HepG2 (cell line): ENCODE data around the gene TLN1. TPM values are rescaled to one million over a fixed set of nuclear protein-coding genes. Genes with fewer than 3 reads are reported as not detected.
A peak's percentile ranks its signal among the peaks of the same experiment; 100 is the strongest.

Source experiments
- ATF7 ChIP-seq, 2 experiments: fragments of 450-650 bp in 1 of 2; sonication (generic) in 1 of 2; formaldehyde crosslinking in 1 of 2; IDR thresholded peaks; 2 replicates each; pipeline versions ENCODE4 v1.4.0 to v1.6.1; 2016 to 2020; ENCODE audit warnings: antibody characterized with exemption in 1 of 2, mild to moderate bottlenecking in 1 of 2, missing genetic modification reagents in 1 of 2
- BRF2 ChIP-seq: sonication (generic); formaldehyde crosslinking; IDR thresholded peaks from 2 replicates; pipeline ENCODE4 v1.8.1; 2022; ENCODE audit warnings: mild to moderate bottlenecking, missing genetic modification reagents
- CENPT ChIP-seq: sonication (generic); formaldehyde crosslinking; IDR thresholded peaks from 2 replicates; pipeline ENCODE4 v1.8.0; 2022; ENCODE audit warnings: low read depth, mild to moderate bottlenecking, moderate library complexity, missing genetic modification reagents
- FOXP1 ChIP-seq, 2 experiments: fragments of 450-650 bp in 1 of 2; IDR thresholded peaks; 2 replicates each; pipeline ENCODE4 v1.6.1; 2017 to 2018; ENCODE audit warnings: antibody characterized with exemption in 1 of 2
- HMGA1 ChIP-seq: sonication (generic); formaldehyde crosslinking; conservative IDR thresholded peaks from 2 replicates; pipeline ENCODE4 v1.4.0; 2020; ENCODE audit warnings: missing genetic modification reagents
- HOXD1 ChIP-seq: sonication (generic); formaldehyde crosslinking; IDR thresholded peaks from 2 replicates; pipeline ENCODE4 v1.5.0; 2020; ENCODE audit warnings: missing genetic modification reagents
- JARID2 ChIP-seq: sonication (generic); formaldehyde crosslinking; IDR thresholded peaks from 2 replicates; pipeline ENCODE4 v1.8.1; 2023; ENCODE audit warnings: missing genetic modification reagents, inconsistent platforms; ENCODE audit not compliant: insufficient replicate concordance
- KDM5A ChIP-seq: fragments of 200-600 bp; sonication (generic); IDR thresholded peaks from 2 replicates; pipeline ENCODE4 v1.7.0; 2018; ENCODE audit warnings: antibody characterized with exemption, mild to moderate bottlenecking, low read length, borderline replicate concordance
- PAWR ChIP-seq: sonication (generic); formaldehyde crosslinking; IDR thresholded peaks from 2 replicates; pipeline ENCODE4 v1.4.0; 2020; ENCODE audit warnings: missing genetic modification reagents, mild to moderate bottlenecking, borderline replicate concordance
- PCBP2 ChIP-seq: fragments of 200-400 bp; formaldehyde crosslinking; optimal IDR thresholded peaks from 2 replicates; pipeline ENCODE3; 2018; ENCODE audit warnings: low read length, low read depth; ENCODE audit not compliant: poor library complexity, severe bottlenecking
- PRMT3 ChIP-seq: sonication (generic); formaldehyde crosslinking; IDR thresholded peaks from 2 replicates; pipeline ENCODE4 v1.8.1; 2022; ENCODE audit warnings: low read depth, mild to moderate bottlenecking, moderate library complexity, missing genetic modification reagents, borderline replicate concordance
- SKI ChIP-seq: fragments of 450-650 bp; IDR thresholded peaks from one replicate; pipeline ENCODE4 v1.6.1; 2018; ENCODE audit warnings: mild to moderate bottlenecking; ENCODE audit not compliant: partially characterized antibody
- SKIL ChIP-seq: sonication (generic); formaldehyde crosslinking; IDR thresholded peaks from 2 replicates; pipeline ENCODE4 v1.8.0; 2022; ENCODE audit warnings: missing genetic modification reagents, mild to moderate bottlenecking, moderate library complexity, borderline replicate concordance
- TBX3 ChIP-seq: fragments of 450-650 bp; IDR thresholded peaks from 2 replicates; pipeline ENCODE4 v1.6.1; 2017; ENCODE audit warnings: antibody characterized with exemption, mild to moderate bottlenecking, inconsistent platforms, borderline replicate concordance
- ZNF205 ChIP-seq: IDR thresholded peaks from 2 replicates; pipeline ENCODE4 v1.6.1; 2018; ENCODE audit warnings: missing biosample characterization, missing genetic modification reagents
- ZNF275 ChIP-seq: sonication (generic); formaldehyde crosslinking; IDR thresholded peaks from 2 replicates; pipeline ENCODE4 v1.8.0; 2022; ENCODE audit warnings: missing genetic modification reagents, mild to moderate bottlenecking, inconsistent platforms, borderline replicate concordance
- ZNF556 ChIP-seq: sonication (generic); formaldehyde crosslinking; IDR thresholded peaks from 2 replicates; pipeline ENCODE4 v1.4.0; 2020; ENCODE audit warnings: mild to moderate bottlenecking, missing genetic modification reagents, borderline replicate concordance
- ZNF576 ChIP-seq: sonication (generic); formaldehyde crosslinking; IDR thresholded peaks from 2 replicates; pipeline ENCODE4 v1.4.0; 2020; ENCODE audit warnings: mild to moderate bottlenecking, missing genetic modification reagents
- polyA plus RNA-seq, 8 experiments: library from polyadenylated mRNA; depleted of rRNA in 3 of 8; stranded (reverse) in 7 of 8; unstranded in 1 of 8; fragments of >200 nt; fragmentation: Illumina TruSeq in 4 of 8; extraction: Trizol in 4 of 8; gene quantifications; 2 replicates each; pipeline versions ENCODE4 v1.2.1 to v1.2.3, GENCODE V29; 2011 to 2016; ENCODE audit warnings: low read depth in 4 of 8, missing spikeins in 1 of 8, mixed read lengths in 1 of 8; ENCODE audit not compliant: insufficient read depth in 1 of 8
- total RNA-seq, 5 experiments: library from RNA; depleted of rRNA; stranded (reverse); fragments of >200 nt; fragmentation: Illumina TruSeq; extraction: Trizol; gene quantifications; 2 replicates each; pipeline ENCODE4 v1.2.3, GENCODE V29; 2016; ENCODE audit warnings: low read depth in 1 of 5
- TF ChIP-seq, protein P1 (sequence below): sonication (generic); formaldehyde crosslinking; IDR thresholded peaks from 2 replicates; pipeline ENCODE4 v1.5.0; 2020; ENCODE audit warnings: missing genetic modification reagents
- TF ChIP-seq, protein P2 (sequence below): sonication (generic); formaldehyde crosslinking; IDR thresholded peaks from 2 replicates; pipeline ENCODE4 v1.8.0; 2022; ENCODE audit warnings: mild to moderate bottlenecking, missing genetic modification reagents; ENCODE audit not compliant: insufficient replicate concordance

TLN1 gene
- total and polyA plus RNA-seq, 2 of the 13 experiments (the other 11 are each of a cell fraction or from before 2014, with no cell fraction given): 35.2 to 51.8 TPM

DNA sequence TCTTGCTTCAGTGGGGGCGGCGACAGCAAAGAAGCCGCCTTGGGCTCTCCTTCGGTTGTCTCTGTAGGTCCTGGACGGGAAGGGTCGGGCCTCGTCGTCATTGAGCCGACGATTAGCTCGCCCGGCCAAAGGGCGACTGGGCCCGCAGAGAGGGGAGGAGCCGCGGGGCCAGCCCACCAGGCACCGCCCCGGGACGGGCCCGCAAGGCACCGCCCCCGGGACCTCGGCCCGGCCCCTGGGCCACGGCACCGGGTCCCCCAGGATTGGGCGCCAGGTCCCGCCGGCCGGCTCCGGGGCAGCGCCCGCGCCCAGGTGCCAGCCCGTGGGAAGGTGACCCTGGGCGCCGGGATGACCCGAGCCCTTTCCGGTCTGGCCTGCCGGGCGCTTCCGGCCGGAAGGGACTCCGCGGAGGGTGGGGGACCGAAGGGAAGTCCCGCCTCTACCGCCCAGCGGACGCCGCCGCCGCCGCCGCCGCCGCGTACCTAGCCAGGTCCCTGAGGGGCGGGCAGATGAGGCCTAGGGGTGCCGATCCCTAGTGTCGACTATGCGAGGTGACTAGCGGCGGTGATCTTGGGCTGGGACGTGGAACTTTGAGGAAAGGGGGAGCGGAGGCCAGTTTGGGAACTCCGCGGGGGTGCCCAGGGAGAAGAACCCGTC is 17.0 kb upstream of the TLN1 start, which contains the start of the genes GBA2 and RGP1 (continued):
- TF ChIP-seq BRF2 (CRISPR knock-in tag): peak; percentile 51; the same call in 1 of the 2 replicates
- no peak for TF ChIP-seq PAWR (CRISPR knock-in tag)
- no peak for TF ChIP-seq ZNF576 (CRISPR knock-in tag)
- no peak for TF ChIP-seq PCBP2
- TF ChIP-seq PRMT3: no peak
- TF ChIP-seq ZNF275 (CRISPR knock-in tag): no peak
- no peak for TF ChIP-seq CENPT (CRISPR knock-in tag)
- no peak; the same call in 1 of the 2 replicates for TF ChIP-seq ZNF556 (CRISPR knock-in tag)
- peak; percentile 56 for TF ChIP-seq SKI
- no peak for TF ChIP-seq HMGA1 (CRISPR knock-in tag)
- TF ChIP-seq, protein P1, sequence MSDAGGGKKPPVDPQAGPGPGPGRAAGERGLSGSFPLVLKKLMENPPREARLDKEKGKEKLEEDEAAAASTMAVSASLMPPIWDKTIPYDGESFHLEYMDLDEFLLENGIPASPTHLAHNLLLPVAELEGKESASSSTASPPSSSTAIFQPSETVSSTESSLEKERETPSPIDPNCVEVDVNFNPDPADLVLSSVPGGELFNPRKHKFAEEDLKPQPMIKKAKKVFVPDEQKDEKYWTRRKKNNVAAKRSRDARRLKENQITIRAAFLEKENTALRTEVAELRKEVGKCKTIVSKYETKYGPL (CRISPR knock-in tag): no peak
- TF ChIP-seq ZNF205: no peak
- TF ChIP-seq TBX3: no peak
- TF ChIP-seq JARID2 (CRISPR knock-in tag): no peak
- TF ChIP-seq, protein P2, sequence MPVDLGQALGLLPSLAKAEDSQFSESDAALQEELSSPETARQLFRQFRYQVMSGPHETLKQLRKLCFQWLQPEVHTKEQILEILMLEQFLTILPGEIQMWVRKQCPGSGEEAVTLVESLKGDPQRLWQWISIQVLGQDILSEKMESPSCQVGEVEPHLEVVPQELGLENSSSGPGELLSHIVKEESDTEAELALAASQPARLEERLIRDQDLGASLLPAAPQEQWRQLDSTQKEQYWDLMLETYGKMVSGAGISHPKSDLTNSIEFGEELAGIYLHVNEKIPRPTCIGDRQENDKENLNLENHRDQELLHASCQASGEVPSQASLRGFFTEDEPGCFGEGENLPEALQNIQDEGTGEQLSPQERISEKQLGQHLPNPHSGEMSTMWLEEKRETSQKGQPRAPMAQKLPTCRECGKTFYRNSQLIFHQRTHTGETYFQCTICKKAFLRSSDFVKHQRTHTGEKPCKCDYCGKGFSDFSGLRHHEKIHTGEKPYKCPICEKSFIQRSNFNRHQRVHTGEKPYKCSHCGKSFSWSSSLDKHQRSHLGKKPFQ (CRISPR knock-in tag): no peak
- TF ChIP-seq ATF7 (IDR thresholded peaks at IDR 0.05): no peak
- TF ChIP-seq ATF7 (CRISPR knock-in tag; IDR thresholded peaks at IDR 0.05): no peak
- no peak; the same call in 1 of the 2 replicates for TF ChIP-seq KDM5A
- no peak for TF ChIP-seq FOXP1 (IDR thresholded peaks at IDR 0.05)
- TF ChIP-seq FOXP1 (CRISPR knock-in tag; IDR thresholded peaks at IDR 0.05): no peak
- TF ChIP-seq SKIL (CRISPR knock-in tag): no peak
- no peak for TF ChIP-seq HOXD1 (CRISPR knock-in tag)
